Adipose tissue (tissue), 3 donors: Measurements from ENCODE around the gene CIB1. TPM values are rescaled to one million over a fixed set of nuclear protein-coding genes. Genes with fewer than 3 reads are reported as not detected.

Experiments used
- H3K27ac ChIP-seq: one replicate; pipeline ENCODE4 v1.5.1; 2013; ENCODE audit warnings: low read depth, low read length
- WGBS, 3 donors: extraction: QIAGEN DNeasy Blood & Tissue Kit; methylation state at CpG; one replicate each; pipeline ENCODE4 v1.1.7; 2013; 5-methylcytosine and 5-hydroxymethylcytosine counted together
- polyA plus RNA-seq, 3 donors: library from polyadenylated mRNA; stranded (reverse); fragments of 200-250 nt; gene quantifications; one replicate each; pipeline ENCODE4 v1.2.3, GENCODE V29; 2013
- donor health status: healthy with polysubstance abuse.
- donor health status: Bipolar disorder and iron deficiency.
- donor health status: healthy.

Gene CIB1
- polyA plus RNA-seq, 3 donors, result 105 to 188 (median 112) TPM

GRCh38 chr15:90223441-90224165 lies 10.1 kb downstream of the CIB1 start:
- 88 to 93% (median 92%) methylated on average over 22 of the region's 22 CpGs for WGBS, 3 donors
- H3K27ac ChIP-seq, result no peak overlapping the region

- 54 to 77% (median 60%) methylated on average over 2 of the region's 2 CpGs for WGBS, 3 donors
Observed at GRCh38 chr15:90222547-90222946, 11.2 kb downstream of the CIB1 start.

GRCh38 chr15:90221246-90221900 lies 12.4 kb downstream of the CIB1 start:
- 29 to 52% (median 45%) methylated on average over 13 to 14 of the region's 14 CpGs for WGBS, 3 donors
- no peak overlapping the region for H3K27ac ChIP-seq

More at GRCh38 chr15:90222547-90222946, 11.2 kb downstream of the CIB1 start:
- H3K27ac ChIP-seq, result no peak overlapping the region

GRCh38 chr15:90219421-90220141 lies 14.2 kb downstream of the CIB1 start:
- WGBS, 3 donors, result 54 to 72% (median 68%) methylated on average over 17 of the region's 17 CpGs
- no peak overlapping the region for H3K27ac ChIP-seq

DNA sequence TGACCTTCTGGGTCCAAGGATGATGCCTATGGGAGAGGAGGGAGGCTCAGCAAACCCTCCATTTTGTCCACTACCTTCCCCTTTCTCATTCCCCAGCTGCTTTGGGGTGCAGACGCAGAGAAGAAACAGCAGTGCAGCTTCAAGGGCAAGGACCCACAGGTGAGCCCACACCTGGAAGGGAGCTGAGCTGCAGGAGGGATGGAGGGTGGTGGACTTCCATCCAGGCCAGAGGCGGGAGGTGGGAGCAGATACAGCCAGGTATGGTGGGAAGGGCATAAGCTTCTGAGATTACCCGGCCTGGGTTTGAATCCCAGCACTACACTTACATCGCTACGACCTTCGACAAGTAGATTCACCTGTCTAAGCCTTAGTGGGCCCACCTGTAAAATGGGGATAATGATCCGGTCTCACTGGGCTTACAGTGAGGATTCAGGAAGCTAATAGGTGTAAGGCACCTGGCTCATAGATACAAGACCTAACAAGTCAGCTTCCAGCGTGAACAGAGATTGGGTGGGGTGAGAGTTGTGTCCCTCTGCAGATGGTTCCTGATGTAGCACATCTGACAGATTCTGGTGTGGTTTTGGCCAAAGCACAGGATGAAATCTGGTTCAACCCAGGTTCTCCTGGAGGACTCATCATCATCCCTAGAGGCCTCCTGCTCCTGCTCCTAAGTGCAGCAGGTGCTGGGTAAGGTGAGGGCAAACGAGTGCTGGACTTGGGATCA lies 15.9 kb downstream of the CIB1 start:
- 74 to 93% (median 86%) methylated on average over 9 of the region's 9 CpGs for WGBS, 3 donors

DNA sequence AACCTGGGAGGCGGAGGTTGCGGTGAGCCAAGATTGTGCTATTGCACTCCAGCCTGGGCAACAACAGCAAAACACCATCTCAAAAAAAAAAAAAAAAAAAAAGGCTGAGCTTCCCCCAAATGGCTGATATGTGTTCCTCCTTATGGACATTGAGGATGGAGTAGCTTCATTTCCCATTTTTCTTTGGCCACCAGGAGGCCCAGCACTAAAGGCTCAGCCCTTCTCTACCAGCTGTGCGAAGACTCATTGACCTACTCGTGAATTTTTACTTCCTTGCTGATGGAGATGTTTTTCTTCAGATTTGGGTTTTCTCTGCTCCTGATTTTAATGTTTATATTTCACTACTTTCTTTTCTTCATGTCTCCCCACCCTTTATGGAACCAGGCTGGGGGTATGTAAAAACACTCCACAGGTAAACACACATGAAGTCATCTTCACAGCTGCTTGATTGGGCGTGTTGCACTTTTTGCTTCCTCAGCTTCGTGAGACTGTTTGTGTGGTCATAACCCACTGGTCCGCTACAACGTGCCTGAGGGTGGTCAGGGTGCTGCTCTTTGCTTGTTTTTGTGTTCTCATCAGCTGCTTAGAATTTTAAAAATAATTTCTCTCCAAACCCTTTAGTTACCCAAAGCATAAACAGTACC lies 19.1 kb downstream of the CIB1 start:
- H3K27ac ChIP-seq, result no peak overlapping the region
- WGBS, 3 donors, result 71 to 75% (median 72%) methylated on average over 8 of the region's 8 CpGs

More for the DNA sequence above, 15.9 kb downstream of the CIB1 start:
- no peak overlapping the region for H3K27ac ChIP-seq

- no peak overlapping the region for H3K27ac ChIP-seq
Observed at GRCh38 chr15:90213818-90214204, 19.9 kb downstream of the CIB1 start.

GRCh38 chr15:90213122-90213817 lies 20.5 kb downstream of the CIB1 start:
- WGBS, 3 donors, result 25 to 78% (median 76%) methylated on average over 12 of the region's 12 CpGs
- H3K27ac ChIP-seq, result no peak overlapping the region

More at GRCh38 chr15:90213818-90214204, 19.9 kb downstream of the CIB1 start:
- 28 to 71% (median 69%) methylated on average over 11 of the region's 11 CpGs for WGBS, 3 donors

GRCh38 chr15:90212221-90213098 lies 21.3 kb downstream of the CIB1 start:
- H3K27ac ChIP-seq, result no peak overlapping the region
- WGBS, 3 donors, result 52 to 90% (median 88%) methylated on average over 35 of the region's 35 CpGs

DNA sequence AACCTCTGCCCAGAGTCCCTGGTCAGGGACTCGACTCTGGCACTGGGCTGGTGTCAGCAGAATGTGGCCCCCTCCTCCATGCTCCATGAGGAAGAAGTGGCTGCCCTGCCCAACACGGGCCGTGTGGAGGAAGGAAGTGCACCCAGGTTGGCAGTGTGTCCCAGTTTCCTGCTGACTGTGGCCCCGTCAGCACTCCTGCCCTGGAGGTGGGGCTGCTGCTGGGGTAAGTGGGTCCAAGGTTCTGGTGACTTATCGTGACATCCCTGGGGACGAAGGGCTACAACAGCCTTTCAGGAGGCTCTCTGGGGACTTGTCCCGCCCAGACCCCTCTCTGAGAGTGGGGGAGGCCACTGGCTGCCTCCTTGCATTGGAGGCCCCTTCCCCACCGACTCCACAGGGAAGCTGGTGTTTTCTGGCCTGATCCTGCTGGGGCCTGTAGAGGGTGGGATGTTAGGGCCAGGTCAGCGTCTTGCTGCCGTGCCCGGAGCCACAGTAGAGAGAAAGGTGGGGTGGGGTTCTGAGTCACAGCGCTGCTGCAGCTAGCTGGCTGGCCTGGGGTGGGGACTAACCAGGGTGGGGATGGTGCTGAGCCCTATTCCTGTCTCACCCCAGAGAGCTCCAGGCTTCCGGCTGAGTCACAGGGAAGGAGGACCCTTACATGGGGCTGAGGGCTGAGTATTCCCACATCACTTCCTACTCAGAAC lies 22.1 kb downstream of the CIB1 start:
- H3K27ac ChIP-seq, result no peak overlapping the region
- 44 to 58% (median 45%) methylated on average over 13 of the region's 13 CpGs for WGBS, 3 donors

DNA sequence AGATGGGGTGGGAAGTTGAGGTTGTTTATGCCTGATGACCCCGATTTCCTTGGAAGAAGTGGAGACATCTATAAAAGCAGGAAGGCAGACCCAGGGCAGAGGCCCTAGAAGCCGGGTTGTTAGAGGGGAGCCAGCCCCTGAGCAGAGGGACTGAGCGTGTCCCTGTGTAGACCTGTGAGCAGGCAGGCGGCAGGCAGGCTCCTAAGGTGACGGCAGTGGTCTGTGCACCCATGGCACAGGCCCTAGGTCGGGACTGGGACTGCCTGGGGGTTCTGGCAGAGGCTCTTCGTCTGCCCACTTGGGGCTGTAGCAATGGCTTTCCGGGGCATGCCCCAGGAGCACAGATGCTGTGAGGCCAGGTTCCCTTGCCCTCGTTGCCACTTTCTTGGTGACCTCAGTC lies 22.7 kb downstream of the CIB1 start:
- WGBS, 3 donors, result 77 to 82% (median 81%) methylated on average over 9 of the region's 9 CpGs
- H3K27ac ChIP-seq, result no peak overlapping the region

- WGBS, 3 donors, result 45 to 88% (median 87%) methylated on average over 8 of the region's 8 CpGs
- no peak overlapping the region for H3K27ac ChIP-seq
Observed at GRCh38 chr15:90210593-90210992, 23.1 kb downstream of the CIB1 start.

- no peak overlapping the region for H3K27ac ChIP-seq
- 58 to 84% (median 70%) methylated on average over 9 of the region's 9 CpGs for WGBS, 3 donors
Observed at GRCh38 chr15:90209591-90209990, 24.1 kb downstream of the CIB1 start.

GRCh38 chr15:90208356-90208755 lies 25.4 kb downstream of the CIB1 start:
- WGBS, 3 donors, result 81 to 95% (median 94%) methylated on average over 6 of the region's 6 CpGs

DNA sequence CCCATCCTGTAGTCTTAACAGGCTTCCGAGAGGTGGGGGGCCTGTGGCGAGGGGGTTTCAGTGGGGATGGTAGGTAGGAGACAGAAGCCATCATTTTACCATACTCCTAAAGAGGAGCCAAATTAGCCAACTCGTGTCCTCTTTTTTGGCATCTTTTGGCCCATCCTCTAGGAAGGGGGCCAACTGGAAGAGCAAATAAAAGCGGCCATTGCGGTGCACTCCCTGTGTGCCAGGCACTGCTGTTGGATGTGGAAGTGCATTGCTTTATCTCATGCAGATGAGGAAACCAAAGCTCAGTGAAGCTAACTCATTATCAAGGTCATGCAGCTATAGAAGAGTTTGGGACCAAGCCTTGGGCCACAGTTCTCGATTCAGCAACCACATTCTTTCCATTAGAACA lies 26.5 kb downstream of the CIB1 start:
- H3K27ac ChIP-seq, result no peak overlapping the region
- WGBS, 3 donors, result 89 to 97% (median 95%) methylated on average over 6 of the region's 6 CpGs

More at GRCh38 chr15:90208356-90208755, 25.4 kb downstream of the CIB1 start:
- H3K27ac ChIP-seq, result no peak overlapping the region

DNA sequence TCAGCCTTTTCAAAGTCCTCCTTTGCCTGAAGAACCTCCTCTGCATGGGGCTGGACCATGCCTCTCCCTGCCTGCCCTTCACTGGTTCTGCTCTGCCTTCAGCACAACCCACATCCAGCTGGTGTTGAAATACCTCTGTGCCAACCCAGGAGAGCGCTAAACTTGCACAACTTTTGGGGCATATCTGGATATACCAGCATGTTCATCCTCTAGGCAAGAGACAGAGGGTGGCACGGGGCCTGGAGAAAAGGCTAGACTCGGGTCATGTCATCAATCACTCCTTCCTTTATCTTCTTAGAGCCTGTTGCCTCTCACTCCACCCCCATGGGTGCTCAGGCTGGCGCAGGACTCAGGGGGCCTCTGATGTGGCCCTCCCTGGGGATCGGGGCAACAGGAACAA lies 27.9 kb downstream of the CIB1 start:
- H3K27ac ChIP-seq, result no peak overlapping the region
- 49 to 77% (median 56%) methylated on average over 4 to 5 of the region's 5 CpGs for WGBS, 3 donors
